Measurements from ENCODE around the gene MEP1A.

The MEP1A gene

GRCh38 chr6:46888031-46888430 is 94.8 kb downstream of the MEP1A start:
- DNase-seq = no peak
- no peaks in the 10 kb centered on the region for H3K9me3 ChIP-seq
- H3K27me3 ChIP-seq = no peaks in the 10 kb centered on the region
- H3K4me1 ChIP-seq = no peaks in the 10 kb centered on the region
- intact Hi-C loops (cut with DNase I; ENCODE audit: low total_unique reads) = no loop called here
- no peak overlapping the region for H3K4me3 ChIP-seq
- H3K27ac ChIP-seq = no peak overlapping the region
- no peak for TF ChIP-seq CTCF (IDR thresholded peaks at IDR 0.05)
- no peaks in the 10 kb centered on the region for H3K36me3 ChIP-seq

- Histone ChIP-seq H3K9me3 (no peaks in the 10 kb centered on the region), H3K36me3 (no peaks in the 10 kb centered on the region), H3K27ac (no peak overlapping the region), H3K4me3 (no peak overlapping the region), H3K27me3 (no peaks in the 10 kb centered on the region), H3K4me1 (no peaks in the 10 kb centered on the region)
- no peak for DNase-seq
- no peak for TF ChIP-seq CTCF (IDR thresholded peaks at IDR 0.05)
- intact Hi-C loops (cut with DNase I; ENCODE audit: low total_unique reads) = no loop called here
Measured at GRCh38 chr6:46888578-46888977, 95.4 kb downstream of the MEP1A start.
